ENCODE results near the gene CCL19. TPM values are rescaled to one million over a fixed set of nuclear protein-coding genes. Genes with fewer than 3 reads are reported as not detected.

CCL19 gene
- total RNA-seq, 1 experiment from 2014 or later: not detected

GRCh38 chr9:34658461-34658860 lies 32.6 kb downstream of the CCL19 start:
- H3K4me1 Mint-ChIP-seq (ENCODE audit: low read depth, unreplicated experiment): peaks cover 10% of the 10 kb centered on the region
- intact Hi-C loops (cut with micrococcal nuclease; ENCODE audit: unreplicated experiment): loop anchor here (10.0 kb wide), 1 partner anchor 46 kb away; no protein-coding TSS in a partner anchor
- CTCF ChIA-PET: no interaction called here
- no peaks in the 10 kb centered on the region for H3K9me3 ChIP-seq
- no peaks in the 10 kb centered on the region for H3K36me3 ChIP-seq (ENCODE audit: control insufficient read depth, insufficient read depth, low read length)
- no peaks in the 10 kb centered on the region for H3K36me3 Mint-ChIP-seq (ENCODE audit: insufficient read depth, unreplicated experiment)
- no peak overlapping the region for H3K4me3 Mint-ChIP-seq (ENCODE audit: unreplicated experiment)
- no peak overlapping the region for H3K4me3 ChIP-seq (ENCODE audit: low read depth, low read length)
- no peak for TF ChIP-seq CTCF (IDR thresholded peaks at IDR 0.05; ENCODE audit: insufficient read depth in 1 of 2, low read depth in 1 of 2, low read length in 1 of 2, severe bottlenecking in 1 of 2, unreplicated experiment in 1 of 2)
- no peaks in the 10 kb centered on the region for H3K27me3 Mint-ChIP-seq (ENCODE audit: insufficient read depth, unreplicated experiment)
- H3K27me3 ChIP-seq (replicated peaks; ENCODE audit: control insufficient read depth, insufficient read depth, low read length): no peaks in the 10 kb centered on the region
- H3K27ac Mint-ChIP-seq (ENCODE audit: unreplicated experiment): no peak overlapping the region
- peaks cover 7% of the 10 kb centered on the region for H3K4me1 ChIP-seq
- no peaks in the 10 kb centered on the region for H3K9me3 Mint-ChIP-seq (ENCODE audit: unreplicated experiment)
- POLR2A ChIA-PET: no interaction called here
- DNase-seq: no peak
- BruUV-seq (replicated peaks): no TSS peak

- no peaks in the 10 kb centered on the region for H3K27me3 ChIP-seq (replicated peaks; ENCODE audit: control insufficient read depth, insufficient read depth, low read length)
- H3K36me3 ChIP-seq (ENCODE audit: control insufficient read depth, insufficient read depth, low read length): no peaks in the 10 kb centered on the region
- H3K4me1 Mint-ChIP-seq (ENCODE audit: low read depth, unreplicated experiment): peaks cover 14% of the 10 kb centered on the region
- no TSS peak for BruUV-seq (replicated peaks)
- H3K9me3 Mint-ChIP-seq (ENCODE audit: unreplicated experiment): no peaks in the 10 kb centered on the region
- H3K4me3 Mint-ChIP-seq (ENCODE audit: unreplicated experiment): no peak overlapping the region
- ChIA-PET POLR2A (no interaction called here), CTCF (no interaction called here)
- no peaks in the 10 kb centered on the region for H3K27me3 Mint-ChIP-seq (ENCODE audit: insufficient read depth, unreplicated experiment)
- no peak overlapping the region for H3K4me3 ChIP-seq (ENCODE audit: low read depth, low read length)
- no peak for DNase-seq
- peaks cover 15% of the 10 kb centered on the region for H3K4me1 ChIP-seq
- peaks cover 7% of the 10 kb centered on the region for H3K36me3 Mint-ChIP-seq (ENCODE audit: insufficient read depth, unreplicated experiment)
- no peak overlapping the region for H3K27ac Mint-ChIP-seq (ENCODE audit: unreplicated experiment)
- intact Hi-C loops (cut with micrococcal nuclease; ENCODE audit: unreplicated experiment): loop anchor here (10.0 kb wide), 1 partner anchor 48 kb away; no protein-coding TSS in a partner anchor
- no peaks in the 10 kb centered on the region for H3K9me3 ChIP-seq
- no peak for TF ChIP-seq CTCF (IDR thresholded peaks at IDR 0.05; ENCODE audit: insufficient read depth in 1 of 2, low read depth in 1 of 2, low read length in 1 of 2, severe bottlenecking in 1 of 2, unreplicated experiment in 1 of 2)
Observed at GRCh38 chr9:34656992-34657391, 34.1 kb downstream of the CCL19 start.

- H3K9me3 Mint-ChIP-seq (ENCODE audit: unreplicated experiment): no peaks in the 10 kb centered on the region
- peaks cover 23% of the 10 kb centered on the region for H3K4me1 ChIP-seq
- POLR2A ChIA-PET: no interaction called here
- no peaks in the 10 kb centered on the region for H3K27me3 ChIP-seq (replicated peaks; ENCODE audit: control insufficient read depth, insufficient read depth, low read length)
- no peak for DNase-seq
- no peaks in the 10 kb centered on the region for H3K9me3 ChIP-seq
- no peak for TF ChIP-seq CTCF (IDR thresholded peaks at IDR 0.05; ENCODE audit: insufficient read depth in 1 of 2, low read depth in 1 of 2, low read length in 1 of 2, severe bottlenecking in 1 of 2, unreplicated experiment in 1 of 2)
- intact Hi-C loops (cut with micrococcal nuclease; ENCODE audit: unreplicated experiment): loop anchor here (10.0 kb wide), 1 partner anchor 49 kb away; no protein-coding TSS in a partner anchor
- no peaks in the 10 kb centered on the region for H3K36me3 ChIP-seq (ENCODE audit: control insufficient read depth, insufficient read depth, low read length)
- no peak overlapping the region for H3K4me3 Mint-ChIP-seq (ENCODE audit: unreplicated experiment)
- CTCF ChIA-PET: interaction anchor here (1.0 kb wide), 1 partner anchor 9 kb away, joined by 3 read pairs; the partner anchor contains the start of gene GALT
- H3K27ac Mint-ChIP-seq (ENCODE audit: unreplicated experiment): no peak overlapping the region
- no peak overlapping the region for H3K4me3 ChIP-seq (ENCODE audit: low read depth, low read length)
- peaks cover 20% of the 10 kb centered on the region for H3K4me1 Mint-ChIP-seq (ENCODE audit: low read depth, unreplicated experiment)
- BruUV-seq (replicated peaks): no TSS peak
- H3K27me3 Mint-ChIP-seq (ENCODE audit: insufficient read depth, unreplicated experiment): no peaks in the 10 kb centered on the region
- peaks cover 13% of the 10 kb centered on the region for H3K36me3 Mint-ChIP-seq (ENCODE audit: insufficient read depth, unreplicated experiment)
Observed at GRCh38 chr9:34655394-34655793, 35.7 kb downstream of the CCL19 start.

Measured in Caco-2 (cell line).